ENCODE results near the gene NOL4L.

GRCh38 chr20:32625996-32626395, 40.9 kb upstream of the NOL4L start:
- no peak for TF ChIP-seq EZH2 (IDR thresholded peaks at IDR 0.05)
- no peak for TF ChIP-seq POLR2AphosphoS5 (IDR thresholded peaks at IDR 0.05; ENCODE audit: borderline replicate concordance, low read depth, low read length)
- no peak for TF ChIP-seq FOXP2 (optimal IDR thresholded peaks at IDR 0.05; ENCODE audit: control extremely low read depth, extremely low read length, insufficient read depth)
